Globus pallidus (tissue), 1 donor: Measurements from ENCODE around the gene SKP1.
"Not testable (repeated sequence)": the region's sequence is repeated elsewhere in the genome, so short reads cannot be mapped to it uniquely, and the experiment has no call there.

Experiments
- DNase-seq: peaks from one replicate; pipeline ENCODE4 v3.0.0-alpha.2; 2015; ENCODE audit warnings: low spot score

Gene SKP1

DNA sequence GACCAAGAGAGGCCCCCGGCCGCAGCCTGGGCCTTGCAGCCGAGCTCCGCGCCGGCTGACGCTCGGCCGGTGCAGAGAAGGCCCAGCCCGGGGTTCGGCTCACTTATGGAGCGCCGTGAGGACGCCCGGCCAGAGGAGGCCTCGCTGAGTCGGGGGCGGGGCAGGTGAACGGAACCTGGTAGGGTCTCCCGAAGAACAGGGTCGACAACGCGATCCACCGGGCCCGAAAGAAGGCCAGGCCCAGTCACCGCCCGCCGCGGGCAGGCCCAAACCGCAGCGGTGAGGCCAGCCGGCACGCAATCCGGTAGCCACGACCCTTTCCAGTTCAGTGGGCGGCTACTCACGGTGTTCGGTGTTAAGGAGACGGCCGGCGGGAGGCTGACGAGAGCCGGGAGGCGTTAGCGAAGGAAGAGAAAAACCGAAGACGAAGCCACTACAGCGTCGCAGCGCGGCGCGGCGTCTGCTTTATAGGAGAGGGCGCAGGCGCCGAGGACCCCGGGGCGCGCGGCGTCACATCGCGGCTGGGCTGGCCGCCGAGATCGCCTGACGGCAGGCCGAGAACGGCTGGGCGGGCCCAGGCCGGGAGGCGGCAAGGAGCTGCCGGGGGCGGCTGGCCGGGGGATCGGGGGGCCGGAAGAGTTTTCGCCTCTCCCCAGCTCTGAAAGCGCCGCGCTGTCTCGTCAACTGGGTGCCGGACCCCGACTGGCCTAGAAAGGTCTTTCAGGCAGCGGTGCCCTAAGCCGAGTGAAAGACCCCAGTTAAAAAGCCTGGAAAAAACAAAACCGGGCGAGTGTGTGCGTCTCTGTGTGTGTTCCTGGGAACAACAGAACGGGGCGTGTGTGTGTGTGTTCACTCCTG lies at the start of gene SKP1:
TSS of gene SKP1 (minus strand) at position 440 of the 858 bp plus-strand sequence. CDS start 2,928 bp downstream, outside the sequence.
- DNase-seq: peak; percentile 79

- peak; percentile 98 for DNase-seq
These were observed 49.2 kb upstream of the SKP1 start, which contains the start of gene PPP2CA for GRCh38 chr5:134225780-134226440. Gene PPP2CA (minus strand): TSS chr5:134226073. CDS start chr5:134225861, 212 bp downstream.

GRCh38 chr5:134224888-134225779 lies 48.4 kb upstream of the SKP1 start:
- peak; percentile 57 for DNase-seq

DNA sequence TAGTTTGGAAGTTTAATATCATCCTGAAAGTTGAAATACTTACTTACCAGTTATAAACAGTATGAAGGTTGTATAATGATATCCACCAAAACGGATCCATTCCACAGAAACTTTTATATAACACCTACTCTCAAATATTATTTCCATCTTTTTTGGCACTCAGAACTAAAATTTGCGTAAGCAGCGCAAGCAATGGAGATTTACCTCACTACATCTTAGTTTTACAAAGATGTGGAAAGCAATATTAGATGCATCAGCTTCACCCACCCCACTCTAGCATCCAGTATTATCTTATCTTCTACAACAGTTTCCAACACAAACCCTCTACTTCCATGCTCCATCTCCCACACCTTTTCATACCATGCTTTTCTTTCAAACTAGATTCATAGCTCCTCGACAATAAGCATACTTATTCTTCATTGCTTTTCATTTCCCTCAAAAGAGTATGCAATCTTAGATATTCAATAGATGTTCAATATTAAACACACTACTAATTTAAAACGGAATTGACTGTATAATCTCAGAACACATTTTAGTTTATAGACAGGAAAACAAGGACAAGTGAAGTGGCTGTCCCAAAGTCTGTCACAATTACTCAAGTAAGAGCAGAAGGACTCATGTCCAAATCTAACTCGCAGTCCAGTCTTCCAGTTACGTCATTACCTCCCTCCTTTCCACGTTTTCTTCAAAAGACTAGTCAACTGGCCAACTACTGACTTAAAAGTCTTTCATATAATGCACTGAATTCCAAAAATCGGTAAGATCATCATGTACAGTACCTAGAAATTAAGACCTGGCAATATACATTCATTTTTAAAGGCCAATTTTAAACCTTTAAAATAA lies 46.9 kb upstream of the SKP1 start:
- no peak for DNase-seq

DNA sequence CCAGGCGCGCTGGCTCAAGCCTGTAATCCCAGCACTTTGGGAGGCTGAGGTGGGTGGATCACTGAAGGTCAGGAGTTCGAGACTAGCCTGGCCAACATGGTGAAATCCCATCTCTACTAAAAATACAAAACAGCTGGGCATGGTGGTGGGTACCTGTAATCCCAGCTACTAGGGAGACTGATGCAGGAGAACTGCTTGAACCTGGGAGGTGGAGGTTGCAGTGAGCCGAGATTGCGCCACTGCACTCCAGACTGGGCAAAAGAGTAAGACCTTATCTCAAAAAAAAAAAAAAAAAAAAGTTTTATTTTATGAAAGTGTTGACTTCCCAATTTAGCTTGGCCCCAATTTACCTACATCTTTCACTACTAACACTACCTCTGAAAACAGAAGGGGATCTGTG lies 44.9 kb upstream of the SKP1 start:
- not testable (repeated sequence) for DNase-seq

DNA sequence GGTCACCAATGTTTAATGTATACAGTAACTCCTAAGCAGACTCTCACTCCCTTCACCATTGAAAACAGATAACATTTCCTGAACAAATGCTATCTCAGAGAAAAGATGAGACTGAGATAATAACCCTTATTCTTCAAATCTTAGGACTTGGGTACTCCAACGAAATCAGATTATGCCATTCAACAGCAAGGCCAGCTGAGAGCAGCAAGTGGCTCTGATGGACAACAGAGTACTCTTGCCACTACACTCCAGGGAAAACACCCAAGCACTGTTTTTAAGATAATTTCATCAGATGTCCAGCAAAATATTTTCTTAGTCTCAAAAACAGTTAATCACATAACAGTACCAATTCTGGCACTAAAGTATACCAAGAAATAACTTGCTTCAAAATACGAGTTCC lies 39.0 kb upstream of the SKP1 start:
- no peak for DNase-seq

DNA sequence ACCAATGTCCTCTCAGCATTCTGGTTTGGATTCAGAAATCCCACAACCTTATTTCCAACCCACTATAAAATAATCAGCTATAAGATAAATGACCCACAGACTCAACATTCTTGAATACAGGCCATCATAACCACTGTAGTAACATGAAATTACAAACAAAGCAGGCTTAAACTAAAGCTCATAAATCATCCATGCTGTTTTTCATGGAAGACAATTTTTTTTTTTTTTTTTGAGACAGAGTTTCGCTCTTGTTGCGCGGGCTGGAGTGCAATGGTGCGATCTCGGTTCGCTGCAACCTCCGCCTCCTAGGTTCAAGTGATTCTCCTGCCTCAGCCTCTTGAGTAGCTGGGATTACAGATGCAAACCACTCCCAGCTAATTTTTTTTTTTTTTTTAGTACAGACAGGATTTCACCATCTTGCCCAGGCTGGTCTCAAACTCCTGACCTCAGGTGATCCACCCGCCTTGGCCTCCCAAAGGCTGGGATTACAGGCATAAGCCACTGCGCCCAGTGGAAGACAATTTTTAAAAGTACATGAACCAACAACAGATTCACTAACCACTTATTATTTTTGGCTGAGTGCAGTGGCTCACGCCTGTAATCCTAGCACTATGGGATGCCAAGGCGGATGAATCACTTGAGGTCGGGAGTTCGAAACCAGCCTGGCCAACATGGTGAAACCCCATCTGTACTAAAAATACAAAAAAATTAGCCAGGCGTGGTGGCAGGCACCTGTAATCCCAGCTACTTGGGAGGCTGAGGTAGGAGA lies 34.7 kb upstream of the SKP1 start:
- not testable (repeated sequence) for DNase-seq

- no peak for DNase-seq
These were observed 32.9 kb upstream of the SKP1 start for GRCh38 chr5:134209477-134210245.

DNA sequence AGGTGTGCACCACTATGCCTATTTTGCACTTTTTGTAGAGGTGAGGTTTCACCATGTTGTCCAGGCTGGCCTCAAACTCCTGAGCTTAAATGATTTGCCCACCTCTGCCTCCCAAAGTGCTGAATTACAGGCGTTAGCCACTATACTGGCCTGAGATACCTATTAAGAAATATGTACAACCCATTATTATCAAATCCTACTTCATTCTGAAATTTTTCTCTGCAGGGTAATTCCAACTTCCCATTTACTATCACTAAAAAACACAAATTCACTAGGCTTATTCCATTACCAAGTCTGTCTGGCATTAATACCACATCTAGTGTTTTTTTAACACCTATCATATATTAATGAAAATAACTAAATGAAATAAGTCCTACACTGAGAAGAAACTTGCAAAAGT lies 30.9 kb upstream of the SKP1 start:
- no peak for DNase-seq

GRCh38 chr5:134206627-134207160 lies 29.9 kb upstream of the SKP1 start:
- no peak for DNase-seq

- DNase-seq: no peak
These were observed 27.8 kb upstream of the SKP1 start for GRCh38 chr5:134204575-134204974.

DNA sequence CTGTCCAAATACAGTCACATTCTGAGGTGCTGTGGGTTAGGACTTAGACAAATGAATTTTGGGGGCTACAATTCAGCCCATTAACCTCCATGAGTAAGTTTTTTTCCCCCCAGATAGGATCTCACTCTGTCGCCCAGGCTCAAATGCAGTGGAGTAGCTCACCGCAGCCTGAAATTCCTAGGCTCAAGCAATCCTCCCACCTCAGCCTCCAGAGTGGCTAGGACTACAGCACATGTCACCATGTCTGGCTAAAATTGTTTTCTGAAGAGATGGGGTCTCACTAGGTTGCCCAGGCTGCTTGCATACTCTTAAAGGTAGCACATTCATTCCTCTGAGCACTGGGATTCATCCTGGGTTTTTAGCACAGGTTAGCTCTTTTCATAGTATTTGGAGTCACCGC lies 26.9 kb upstream of the SKP1 start:
- no peak for DNase-seq

GRCh38 chr5:134195666-134196065 lies 18.9 kb upstream of the SKP1 start:
- DNase-seq: no peak

DNA sequence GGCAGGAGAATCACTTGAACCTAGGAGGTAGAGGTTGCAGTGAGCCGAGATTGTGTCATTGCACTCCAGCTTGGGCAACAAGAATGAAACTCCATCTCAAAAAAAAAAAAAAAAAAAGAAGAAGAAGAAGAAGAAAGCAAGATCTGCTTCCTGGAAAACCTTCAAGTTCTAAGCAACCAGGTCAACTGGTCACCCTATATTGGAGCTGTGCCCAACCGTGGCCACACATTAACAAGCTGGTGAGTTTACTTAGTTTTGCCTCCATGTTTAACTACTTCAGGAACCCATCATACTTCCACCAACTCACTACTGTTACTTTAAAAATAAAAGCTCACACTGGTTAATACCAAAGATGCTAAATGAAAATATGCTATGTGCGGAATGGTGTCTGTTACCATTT lies 12.3 kb upstream of the SKP1 start:
- no peak for DNase-seq

- no peak for DNase-seq
These were observed 11.3 kb upstream of the SKP1 start for GRCh38 chr5:134188092-134188491.

- peak; percentile 60 for DNase-seq
These were observed 7.7 kb upstream of the SKP1 start for GRCh38 chr5:134184155-134185135.

- no peak for DNase-seq
These were observed 6.7 kb upstream of the SKP1 start for GRCh38 chr5:134183481-134183880.

GRCh38 chr5:134178096-134178419 lies 1.3 kb upstream of the SKP1 start:
- no peak for DNase-seq
